ENCODE data around the gene NUP35.

NUP35 gene

GRCh38 chr2:183193904-183194303 lies 69.7 kb downstream of the NUP35 start:
- H3K4me3 ChIP-seq (ENCODE audit: low read length): no peak overlapping the region
- DNase-seq (ENCODE audit: low read depth, low spot score): no peak

- H3K4me3 ChIP-seq (ENCODE audit: low read length): no peak overlapping the region
- DNase-seq (ENCODE audit: low read depth, low spot score): no peak
Observed at GRCh38 chr2:183195397-183195796, 71.2 kb downstream of the NUP35 start.

- DNase-seq (ENCODE audit: low read depth, low spot score): no peak
- H3K4me3 ChIP-seq (ENCODE audit: low read length): no peak overlapping the region
Observed at GRCh38 chr2:183195998-183196409, 71.8 kb downstream of the NUP35 start.

DNA sequence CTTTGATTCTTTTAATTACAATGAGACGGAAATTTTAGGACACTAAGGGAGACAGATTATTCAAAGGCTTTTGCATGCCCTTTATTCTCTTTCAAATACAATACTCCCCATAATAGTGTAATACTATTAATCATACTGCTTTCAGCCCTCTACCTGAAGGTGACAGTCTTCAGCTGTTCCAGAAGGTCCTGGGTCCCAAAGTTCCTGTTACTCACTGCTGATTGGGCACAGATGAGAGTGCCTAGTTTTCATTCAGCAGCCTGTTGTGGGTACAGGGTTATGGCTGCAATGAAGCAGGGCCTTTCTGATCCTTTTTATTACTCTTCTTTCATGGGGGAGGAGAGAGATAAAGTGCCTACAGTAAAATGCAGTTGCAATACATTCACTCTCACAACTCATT lies 80.2 kb downstream of the NUP35 start:
- DNase-seq (ENCODE audit: low read depth, low spot score): no peak

GRCh38 chr2:183207110-183207509 lies 82.9 kb downstream of the NUP35 start:
- DNase-seq (ENCODE audit: low read depth, low spot score): no peak
- no peak overlapping the region for H3K4me3 ChIP-seq (ENCODE audit: low read length)

More for the DNA sequence above, 80.2 kb downstream of the NUP35 start:
- no peak overlapping the region for H3K4me3 ChIP-seq (ENCODE audit: low read length)

- no peak for DNase-seq (ENCODE audit: low read depth, low spot score)
Observed at GRCh38 chr2:183209395-183210028, 85.3 kb downstream of the NUP35 start.

More at GRCh38 chr2:183209395-183210028, 85.3 kb downstream of the NUP35 start:
- H3K4me3 ChIP-seq (ENCODE audit: low read length): no peak overlapping the region

Measured in Jurkat, Clone E6-1 (cell line).